CD4-positive, alpha-beta T cell (primary cell): ENCODE measurements around the gene CCT8L2. TPM values are rescaled to one million over a fixed set of nuclear protein-coding genes. Genes with fewer than 3 reads are reported as not detected.
"Not testable (repeated sequence)": the region's sequence is repeated elsewhere in the genome, so short reads cannot be mapped to it uniquely, and the experiment has no call there.

ENCODE experiments used
- ATAC-seq: fragments of 200-7000 bp; cut with Tn5 transposase; one replicate; pipeline ENCODE4 v1.10.0; 2022; ENCODE audit warnings: mild to moderate bottlenecking; ENCODE audit not compliant: poor library complexity
- CTCF ChIA-PET: fragments of 350-600 bp; sonication (Branson Sonifier 250); formaldehyde crosslinking; loops from one replicate; lab custom pipeline; 2021; ENCODE audit warnings: antibody characterized with exemption, inconsistent platforms; lab: Charles Lee
- POLR2A ChIA-PET: fragments of 350-600 bp; sonication (Branson Sonifier 250); formaldehyde crosslinking; loops from one replicate; lab custom pipeline; 2021; ENCODE audit warnings: antibody characterized with exemption, inconsistent platforms; lab: Charles Lee
- DNase-seq, 14 experiments: peaks; one replicate each; pipeline ENCODE4 v3.0.0-alpha.2; 2013 to 2020; ENCODE audit warnings: mixed read lengths in 2 of 14
- H3K27ac ChIP-seq, 2 donors: one replicate each; pipeline versions ENCODE4 v1.5.1 to v1.7.0; 2013; ENCODE audit warnings: low read length in 2 of 2, low read depth in 1 of 2, mild to moderate bottlenecking in 1 of 2
- H3K27me3 ChIP-seq, 2 experiments: 1 replicate in 1 of 2; 2 replicates in 1 of 2; pipeline versions ENCODE4 v1.6.1 to v1.7.0; 2013; ENCODE audit warnings: low read length in 2 of 2, control low read depth in 1 of 2, mild to moderate bottlenecking in 1 of 2, moderate library complexity in 1 of 2; ENCODE audit not compliant: insufficient read depth in 2 of 2, control insufficient read depth in 1 of 2
- H3K36me3 ChIP-seq: one replicate; pipeline ENCODE4 v1.6.1; 2013; ENCODE audit warnings: low read length, control low read depth; ENCODE audit not compliant: insufficient read depth
- H3K4me1 ChIP-seq: one replicate; pipeline ENCODE4 v1.6.1; 2013; ENCODE audit warnings: low read length, control low read depth; ENCODE audit not compliant: insufficient read depth
- H3K4me3 ChIP-seq: one replicate; pipeline ENCODE4 v1.5.1; 2013; ENCODE audit warnings: mild to moderate bottlenecking, low read length, moderate library complexity
- H3K9me3 ChIP-seq, 2 experiments: 1 replicate in 1 of 2; 2 replicates in 1 of 2; pipeline versions ENCODE4 v1.6.1 to v1.7.0; 2013; ENCODE audit warnings: low read length in 2 of 2, mild to moderate bottlenecking in 2 of 2, control low read depth in 1 of 2, moderate library complexity in 1 of 2; ENCODE audit not compliant: control insufficient read depth in 1 of 2, insufficient read depth in 1 of 2
- H3K27ac Mint-ChIP-seq: one replicate; pipeline ENCODE4 v1.8.0; 2020; ENCODE audit warnings: mixed read lengths
- H3K27me3 Mint-ChIP-seq: one replicate; pipeline ENCODE4 v1.8.0; 2021; ENCODE audit warnings: mixed read lengths
- H3K36me3 Mint-ChIP-seq: one replicate; pipeline ENCODE4 v1.8.0; 2021; ENCODE audit warnings: low read depth, mixed read lengths
- H3K4me1 Mint-ChIP-seq: one replicate; pipeline ENCODE4 v1.8.0; 2021; ENCODE audit warnings: low read depth, mixed read lengths
- H3K4me3 Mint-ChIP-seq: one replicate; pipeline ENCODE4 v1.8.0; 2020; ENCODE audit warnings: mild to moderate bottlenecking, mixed read lengths
- H3K9me3 Mint-ChIP-seq: one replicate; pipeline ENCODE4 v1.8.0; 2020; ENCODE audit warnings: mixed read lengths
- intact Hi-C, 2 experiments: fragments of 100-400 bp; cut with DNase I in 1 of 2; cut with micrococcal nuclease in 1 of 2; formaldehyde crosslinking; loops; one replicate each; pipeline versions ENCODE4 v1.15.1 to v1.9.0; 2023 to 2025; cut with DNase I, micrococcal nuclease
- total RNA-seq, 174 experiments: library from RNA in 2 of 174; stranded (reverse) in 2 of 174; gene quantifications; one replicate each; pipeline ENCODE4 v1.2.3 and lab custom pipeline; 2021 to 2026
- TF ChIP-seq, protein P1 (sequence below): fragments of 200-600 bp; IDR thresholded peaks from one replicate; pipeline ENCODE4 v1.8.0; 2022; ENCODE audit warnings: antibody characterized with exemption, mild to moderate bottlenecking

Gene CCT8L2
- total RNA-seq, 2 experiments from 2014 or later: not detected

DNA sequence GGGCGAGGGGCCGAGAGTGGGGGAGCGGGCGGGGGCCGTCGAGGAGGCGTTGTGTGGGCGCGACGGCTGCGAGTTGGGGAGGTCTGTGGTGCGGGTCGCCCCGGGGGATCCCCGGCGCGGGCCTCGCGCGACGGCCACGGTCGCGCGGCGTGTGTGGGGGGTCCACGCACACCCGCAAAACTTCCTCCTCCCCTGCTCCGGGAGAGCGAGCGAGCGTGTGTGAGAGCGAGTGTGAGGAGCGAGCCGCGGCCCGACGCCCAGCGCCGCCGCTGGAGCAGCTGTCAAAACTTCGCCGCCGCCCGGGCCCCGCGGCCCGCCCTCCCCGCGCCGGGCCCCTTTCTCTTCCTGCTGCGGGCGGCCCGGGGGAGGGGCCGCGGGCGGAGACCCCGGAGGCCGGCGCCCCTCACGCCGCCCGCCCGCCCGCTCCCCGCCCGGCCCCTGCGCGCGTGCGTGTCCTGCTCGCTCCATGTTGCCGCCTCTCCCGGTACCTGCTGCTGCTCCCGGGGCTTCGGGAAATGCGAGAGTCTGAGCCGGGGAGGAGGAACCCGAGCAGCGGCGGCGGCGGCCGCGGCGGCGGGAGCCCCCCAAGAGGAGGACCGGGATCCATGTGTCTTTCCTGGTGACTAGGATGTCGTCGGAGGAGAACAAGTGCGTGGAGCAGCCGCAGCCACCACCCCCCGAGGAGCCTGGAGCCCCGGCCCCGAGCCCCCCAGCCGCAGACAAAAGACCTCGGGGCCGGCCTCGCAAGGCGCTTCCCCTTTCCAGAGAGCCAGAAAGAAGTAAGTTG, 9.0 kb upstream of the CCT8L2 start:
- H3K27ac ChIP-seq: no peak overlapping the region
- ChIA-PET POLR2A (no interaction called here), CTCF (no interaction called here)
- Mint-ChIP-seq H3K4me3 (no peak overlapping the region), H3K4me1 (peaks cover 13% of the 10 kb centered on the region), H3K27ac (no peak overlapping the region), H3K9me3 (no peaks in the 10 kb centered on the region), H3K27me3 (peaks cover 51% of the 10 kb centered on the region), H3K36me3 (no peaks in the 10 kb centered on the region)
- H3K27me3 ChIP-seq: peaks cover 14 to 24% of the 10 kb centered on the region in 2 experiments
- H3K36me3 ChIP-seq: no peaks in the 10 kb centered on the region
- DNase-seq (peak in 3 of 14 experiments; percentile 19 to 40 (median 24)), ATAC-seq (peak; percentile 55)
- no peak overlapping the region for H3K4me3 ChIP-seq
- intact Hi-C loops: no loop called here
- H3K4me1 ChIP-seq: peaks cover 5% of the 10 kb centered on the region
- peaks cover 0 to 13% of the 10 kb centered on the region in 2 experiments for H3K9me3 ChIP-seq
- TF ChIP-seq, protein P1, sequence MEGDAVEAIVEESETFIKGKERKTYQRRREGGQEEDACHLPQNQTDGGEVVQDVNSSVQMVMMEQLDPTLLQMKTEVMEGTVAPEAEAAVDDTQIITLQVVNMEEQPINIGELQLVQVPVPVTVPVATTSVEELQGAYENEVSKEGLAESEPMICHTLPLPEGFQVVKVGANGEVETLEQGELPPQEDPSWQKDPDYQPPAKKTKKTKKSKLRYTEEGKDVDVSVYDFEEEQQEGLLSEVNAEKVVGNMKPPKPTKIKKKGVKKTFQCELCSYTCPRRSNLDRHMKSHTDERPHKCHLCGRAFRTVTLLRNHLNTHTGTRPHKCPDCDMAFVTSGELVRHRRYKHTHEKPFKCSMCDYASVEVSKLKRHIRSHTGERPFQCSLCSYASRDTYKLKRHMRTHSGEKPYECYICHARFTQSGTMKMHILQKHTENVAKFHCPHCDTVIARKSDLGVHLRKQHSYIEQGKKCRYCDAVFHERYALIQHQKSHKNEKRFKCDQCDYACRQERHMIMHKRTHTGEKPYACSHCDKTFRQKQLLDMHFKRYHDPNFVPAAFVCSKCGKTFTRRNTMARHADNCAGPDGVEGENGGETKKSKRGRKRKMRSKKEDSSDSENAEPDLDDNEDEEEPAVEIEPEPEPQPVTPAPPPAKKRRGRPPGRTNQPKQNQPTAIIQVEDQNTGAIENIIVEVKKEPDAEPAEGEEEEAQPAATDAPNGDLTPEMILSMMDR: no peak

DNA sequence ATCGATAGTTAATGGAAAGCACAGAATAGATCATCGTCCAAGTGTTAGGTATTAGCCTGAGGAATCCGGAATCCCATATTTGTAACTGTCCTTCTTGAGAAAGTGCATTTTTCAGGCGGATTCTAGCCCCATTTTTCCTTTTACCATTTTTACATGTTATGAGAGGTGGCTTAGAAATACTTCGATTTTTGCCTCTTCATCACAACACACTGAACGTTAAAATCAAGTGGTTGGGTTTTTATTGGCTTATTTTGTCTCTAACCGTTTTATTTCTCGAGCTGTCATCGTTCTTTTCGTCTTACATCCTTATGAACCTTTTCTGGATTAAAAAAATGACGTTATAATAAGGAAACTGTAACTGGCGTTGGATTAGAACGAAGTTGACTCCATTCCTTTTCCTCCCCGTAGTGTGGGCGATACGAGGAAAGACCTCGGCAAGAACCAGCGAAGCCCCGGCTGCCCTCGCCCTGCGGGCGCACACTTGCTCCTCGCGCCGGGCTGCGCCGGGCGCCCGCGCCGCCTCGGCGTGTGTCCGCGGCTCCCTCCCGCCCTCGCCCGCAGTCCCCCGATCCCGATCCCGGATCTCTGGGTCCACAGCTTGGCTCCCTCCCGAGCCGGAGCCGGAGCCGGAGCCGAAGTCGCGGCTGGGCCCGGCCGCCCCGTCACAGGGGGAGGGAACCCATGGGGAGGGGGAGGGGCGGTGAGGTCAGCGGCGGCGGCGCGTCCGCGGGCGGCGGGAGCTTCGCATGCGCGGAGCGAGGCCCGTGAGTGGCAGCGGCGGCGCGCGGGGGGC, 8.2 kb upstream of the CCT8L2 start:
- not testable (repeated sequence) for H3K36me3 Mint-ChIP-seq

DNA sequence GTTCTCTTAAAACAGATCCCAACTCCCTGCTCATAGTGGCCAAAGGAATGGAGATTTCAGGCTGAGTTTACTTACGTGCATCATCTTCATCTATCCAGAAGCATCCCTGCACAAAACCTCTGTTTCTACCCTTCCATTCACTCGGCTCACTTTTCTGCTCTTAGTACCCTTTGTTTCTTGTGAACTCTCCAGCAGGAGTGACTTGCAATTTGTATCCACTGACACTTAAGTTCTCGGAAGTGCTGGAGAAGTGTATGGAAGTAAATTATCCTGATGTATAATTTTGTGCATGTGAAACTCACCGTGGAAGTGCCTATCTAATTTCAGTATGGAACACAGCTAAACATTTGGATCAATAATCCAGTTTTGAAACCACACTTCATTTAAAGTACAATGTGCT, 7.0 kb upstream of the CCT8L2 start:
- H3K27ac ChIP-seq, H3K36me3 Mint-ChIP-seq, CTCF ChIA-PET, H3K27ac Mint-ChIP-seq, H3K4me1 ChIP-seq, intact Hi-C loops, POLR2A ChIA-PET, H3K4me3 ChIP-seq, ATAC-seq, H3K36me3 ChIP-seq, DNase-seq, H3K9me3 Mint-ChIP-seq: not testable (repeated sequence)
- peaks cover 12 to 21% of the 10 kb centered on the region in 2 experiments for H3K27me3 ChIP-seq
- H3K4me1 Mint-ChIP-seq: peaks cover 13% of the 10 kb centered on the region
- H3K4me3 Mint-ChIP-seq: peak overlapping the region; percentile 48
- peaks cover 51% of the 10 kb centered on the region for H3K27me3 Mint-ChIP-seq
- H3K9me3 ChIP-seq: peaks cover 0 to 13% of the 10 kb centered on the region in 2 experiments

More for the DNA sequence above, 8.2 kb upstream of the CCT8L2 start:
- peaks cover 0 to 13% of the 10 kb centered on the region in 2 experiments for H3K9me3 ChIP-seq
- peaks cover 14 to 24% of the 10 kb centered on the region in 2 experiments for H3K27me3 ChIP-seq
- H3K4me3 ChIP-seq, ATAC-seq, H3K9me3 Mint-ChIP-seq, CTCF ChIA-PET, H3K27ac Mint-ChIP-seq, intact Hi-C loops, POLR2A ChIA-PET, H3K27ac ChIP-seq, H3K36me3 ChIP-seq, H3K4me1 ChIP-seq: not testable (repeated sequence)
- Mint-ChIP-seq H3K4me1 (peaks cover 13% of the 10 kb centered on the region), H3K27me3 (peaks cover 53% of the 10 kb centered on the region), H3K4me3 (peak overlapping the region; percentile 80)
- DNase-seq: peak in 8 of 14 experiments; percentile 3 to 75 (median 45)

DNA sequence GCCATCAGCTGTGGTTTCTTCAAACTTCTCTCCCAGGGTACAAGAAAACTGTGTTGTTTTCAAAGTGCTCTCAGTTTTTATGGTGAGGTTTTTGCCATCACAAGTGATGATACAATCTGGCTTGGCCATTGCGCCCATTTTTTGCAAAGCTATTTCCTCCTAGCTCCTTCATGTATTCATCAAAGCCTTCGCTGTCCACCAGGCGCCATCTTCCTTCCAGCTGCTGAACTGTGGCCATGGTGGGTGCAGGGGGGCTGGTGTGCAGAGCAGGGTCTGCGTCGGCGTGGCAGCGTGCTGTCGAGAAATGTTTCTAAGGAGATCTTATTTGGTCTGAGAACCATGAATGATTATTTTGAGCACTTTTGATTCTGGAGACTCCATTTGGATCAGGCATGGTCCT, 2.6 kb upstream of the CCT8L2 start:
- DNase-seq, H3K36me3 Mint-ChIP-seq, H3K4me3 Mint-ChIP-seq, H3K27ac ChIP-seq, H3K4me1 ChIP-seq, H3K27ac Mint-ChIP-seq, intact Hi-C loops, ATAC-seq, H3K36me3 ChIP-seq, H3K9me3 Mint-ChIP-seq, H3K4me3 ChIP-seq, POLR2A ChIA-PET, CTCF ChIA-PET, H3K27me3 ChIP-seq, H3K4me1 Mint-ChIP-seq: not testable (repeated sequence)
- peaks cover 23% of the 10 kb centered on the region for H3K27me3 Mint-ChIP-seq
- peaks cover 0 to 22% of the 10 kb centered on the region in 2 experiments for H3K9me3 ChIP-seq
